GM13977 (cell line): Measurements from ENCODE around the gene ARHGEF6.

Source experiments
- DNase-seq: peaks from one replicate; pipeline ENCODE4 v3.0.0; 2012; ENCODE audit warnings: low spot score
- in situ Hi-C: fragments of 300-500 bp; cut with MboI; formaldehyde crosslinking; loops from one replicate; pipeline ENCODE4 v1.12.0; 2022; ENCODE audit warnings: low sequenced_read_pairs, low pct_unique_long_range_greater_than_20kb, mixed read lengths, inconsistent platforms; ENCODE audit not compliant: unreplicated experiment
- TF ChIP-seq, protein P1 (sequence below): IDR thresholded peaks from 2 replicates; pipeline ENCODE4 v1.5.1; 2012; ENCODE audit warnings: mild to moderate bottlenecking, control low read depth; ENCODE audit not compliant: insufficient read depth; ENCODE audit errors: extremely low read depth, missing control alignments

The ARHGEF6 gene

DNA sequence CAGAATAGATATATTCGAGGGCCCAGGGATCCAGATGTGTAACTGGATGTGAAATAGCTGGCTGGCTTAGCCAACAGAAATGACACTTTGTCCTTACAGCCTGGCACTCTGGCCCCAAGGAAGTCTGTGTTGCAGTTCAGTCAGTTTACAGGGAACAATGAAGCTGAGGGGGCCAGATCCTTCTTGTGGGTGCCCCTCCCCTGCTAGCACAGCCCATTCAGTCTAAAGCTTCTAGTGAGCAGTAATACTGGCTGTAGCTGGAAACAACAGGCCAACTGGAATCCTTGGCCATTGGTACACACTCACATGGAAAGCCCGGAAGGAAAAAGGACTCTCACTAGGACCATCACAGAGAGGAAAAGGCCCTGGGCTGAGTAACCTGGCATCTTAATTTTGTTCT lies 155.5 kb downstream of the ARHGEF6 start:
- DNase-seq = no peak
- in situ Hi-C loops = no loop called here
- TF ChIP-seq, protein P1, sequence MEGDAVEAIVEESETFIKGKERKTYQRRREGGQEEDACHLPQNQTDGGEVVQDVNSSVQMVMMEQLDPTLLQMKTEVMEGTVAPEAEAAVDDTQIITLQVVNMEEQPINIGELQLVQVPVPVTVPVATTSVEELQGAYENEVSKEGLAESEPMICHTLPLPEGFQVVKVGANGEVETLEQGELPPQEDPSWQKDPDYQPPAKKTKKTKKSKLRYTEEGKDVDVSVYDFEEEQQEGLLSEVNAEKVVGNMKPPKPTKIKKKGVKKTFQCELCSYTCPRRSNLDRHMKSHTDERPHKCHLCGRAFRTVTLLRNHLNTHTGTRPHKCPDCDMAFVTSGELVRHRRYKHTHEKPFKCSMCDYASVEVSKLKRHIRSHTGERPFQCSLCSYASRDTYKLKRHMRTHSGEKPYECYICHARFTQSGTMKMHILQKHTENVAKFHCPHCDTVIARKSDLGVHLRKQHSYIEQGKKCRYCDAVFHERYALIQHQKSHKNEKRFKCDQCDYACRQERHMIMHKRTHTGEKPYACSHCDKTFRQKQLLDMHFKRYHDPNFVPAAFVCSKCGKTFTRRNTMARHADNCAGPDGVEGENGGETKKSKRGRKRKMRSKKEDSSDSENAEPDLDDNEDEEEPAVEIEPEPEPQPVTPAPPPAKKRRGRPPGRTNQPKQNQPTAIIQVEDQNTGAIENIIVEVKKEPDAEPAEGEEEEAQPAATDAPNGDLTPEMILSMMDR = no peak

- in situ Hi-C loops = no loop called here
- TF ChIP-seq, protein P1 = no peak
- DNase-seq = no peak
Observed at GRCh38 chrX:136623396-136623795, 157.3 kb downstream of the ARHGEF6 start.

- no peak for DNase-seq
- in situ Hi-C loops = no loop called here
- TF ChIP-seq, protein P1 = no peak
Observed at GRCh38 chrX:136622568-136622967, 158.2 kb downstream of the ARHGEF6 start.

DNA sequence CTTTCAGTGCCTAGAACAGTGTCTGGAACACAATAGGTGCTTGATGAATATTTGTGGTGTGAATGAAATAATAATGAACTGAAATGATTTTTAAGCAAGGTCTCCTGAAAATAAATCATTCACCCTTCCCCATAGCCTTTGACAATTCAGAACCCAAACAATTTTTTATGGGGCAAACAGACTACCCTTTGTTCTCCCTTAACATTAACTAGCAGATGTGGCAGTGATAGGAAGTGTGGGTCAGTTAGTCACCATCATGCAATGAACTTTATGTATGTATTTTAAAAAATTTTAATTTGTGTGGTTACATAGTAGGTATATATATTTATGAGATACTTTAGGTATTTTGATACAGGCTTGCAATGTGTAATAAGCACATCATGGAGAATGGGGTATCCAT lies 160.0 kb downstream of the ARHGEF6 start:
- in situ Hi-C loops = no loop called here
- TF ChIP-seq, protein P1 = no peak

DNA sequence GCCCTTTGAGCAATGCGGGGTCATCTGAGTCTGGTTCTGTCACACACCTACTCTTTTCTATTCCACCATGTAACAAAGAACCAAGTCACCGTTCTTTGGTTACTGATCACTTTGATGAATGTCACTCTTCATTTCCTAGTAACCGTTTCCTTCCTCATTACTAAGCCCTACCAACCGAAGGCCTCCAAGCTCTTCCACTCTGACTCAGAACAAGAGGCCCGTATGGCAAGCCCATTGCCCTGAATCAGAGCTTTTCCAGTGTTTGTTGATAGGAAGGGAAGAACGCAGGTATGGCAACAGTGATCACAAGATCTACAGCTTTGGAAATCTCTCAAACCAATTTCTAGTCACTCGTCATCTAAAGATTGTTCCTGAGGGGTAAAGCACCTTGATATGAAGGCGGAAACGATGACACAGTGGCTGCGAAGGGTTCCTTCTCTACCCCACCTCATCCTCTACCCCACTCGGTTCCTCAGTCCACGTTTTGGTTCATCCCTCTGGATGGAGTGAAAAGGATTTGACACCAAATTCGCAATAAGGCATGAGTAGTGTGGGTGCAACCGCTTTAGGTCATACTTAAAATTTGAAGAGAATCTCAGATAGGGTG lies 160.7 kb downstream of the ARHGEF6 start:
- TF ChIP-seq, protein P1 = no peak
- no peak for DNase-seq
- in situ Hi-C loops = no loop called here

More for the DNA sequence above, 160.0 kb downstream of the ARHGEF6 start:
- no peak for DNase-seq

DNA sequence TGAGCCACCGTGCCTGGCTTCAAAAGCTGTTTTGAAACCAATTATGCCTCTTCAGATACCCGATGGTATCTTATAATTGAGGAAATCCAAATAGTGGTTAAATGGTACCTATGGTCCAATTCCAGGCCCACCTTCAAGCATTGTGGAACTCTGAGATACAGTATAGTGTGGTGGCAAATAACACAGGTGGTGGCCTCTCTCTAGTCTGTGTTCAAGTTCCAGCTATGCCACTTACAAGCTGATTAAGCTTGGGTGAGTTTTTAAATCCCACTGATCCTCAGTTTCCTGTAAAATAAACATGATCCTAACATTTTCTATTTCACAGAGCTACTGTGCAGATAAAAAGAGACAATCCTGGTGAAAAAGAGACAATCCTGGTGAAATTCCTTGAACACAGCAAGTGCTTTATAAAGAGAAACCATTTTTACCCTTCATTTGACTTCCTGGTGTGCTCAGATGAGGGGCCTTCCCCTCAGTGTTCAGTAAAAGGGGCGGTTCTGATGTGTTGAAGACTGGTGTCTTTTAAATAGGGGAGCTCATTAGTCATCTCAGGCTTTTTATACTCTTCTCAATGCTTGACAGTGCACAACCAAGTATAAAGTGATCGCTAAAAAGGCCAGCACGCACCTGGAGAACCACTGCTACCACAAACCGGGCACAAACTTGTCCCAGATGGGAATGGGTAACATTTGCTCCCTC lies 163.6 kb downstream of the ARHGEF6 start:
- in situ Hi-C loops = no loop called here
- DNase-seq = peak; percentile 49
- TF ChIP-seq, protein P1 = no peak
